Left lobe of liver (tissue), 2 donors: ENCODE measurements around the gene HLA-DRB1. TPM values are rescaled to one million over a fixed set of nuclear protein-coding genes. Genes with fewer than 3 reads are reported as not detected.
"Not testable (repeated sequence)": the region's sequence is repeated elsewhere in the genome, so short reads cannot be mapped to it uniquely, and the experiment has no call there.

Source experiments
- ATAC-seq: fragments of 200-7000 bp; cut with Tn5 transposase; one replicate; pipeline ENCODE4 v1.9.1; 2020; ENCODE audit warnings: mild to moderate bottlenecking, moderate library complexity
- DNase-seq: peaks from one replicate; pipeline ENCODE4 v3.0.0-alpha.2; 2020; ENCODE audit warnings: low spot score
- total RNA-seq: library from RNA; stranded (reverse); gene quantifications from one replicate; pipeline ENCODE4 v1.2.1, GENCODE V29; 2021
- donor health status: DM: no; HTN: no; CAD: no; lungs with moderate emphysema.
- donor health status: DM: no; HTN: yes; CAD: no.

Gene HLA-DRB1
- total RNA-seq, result 15.3 TPM

DNA sequence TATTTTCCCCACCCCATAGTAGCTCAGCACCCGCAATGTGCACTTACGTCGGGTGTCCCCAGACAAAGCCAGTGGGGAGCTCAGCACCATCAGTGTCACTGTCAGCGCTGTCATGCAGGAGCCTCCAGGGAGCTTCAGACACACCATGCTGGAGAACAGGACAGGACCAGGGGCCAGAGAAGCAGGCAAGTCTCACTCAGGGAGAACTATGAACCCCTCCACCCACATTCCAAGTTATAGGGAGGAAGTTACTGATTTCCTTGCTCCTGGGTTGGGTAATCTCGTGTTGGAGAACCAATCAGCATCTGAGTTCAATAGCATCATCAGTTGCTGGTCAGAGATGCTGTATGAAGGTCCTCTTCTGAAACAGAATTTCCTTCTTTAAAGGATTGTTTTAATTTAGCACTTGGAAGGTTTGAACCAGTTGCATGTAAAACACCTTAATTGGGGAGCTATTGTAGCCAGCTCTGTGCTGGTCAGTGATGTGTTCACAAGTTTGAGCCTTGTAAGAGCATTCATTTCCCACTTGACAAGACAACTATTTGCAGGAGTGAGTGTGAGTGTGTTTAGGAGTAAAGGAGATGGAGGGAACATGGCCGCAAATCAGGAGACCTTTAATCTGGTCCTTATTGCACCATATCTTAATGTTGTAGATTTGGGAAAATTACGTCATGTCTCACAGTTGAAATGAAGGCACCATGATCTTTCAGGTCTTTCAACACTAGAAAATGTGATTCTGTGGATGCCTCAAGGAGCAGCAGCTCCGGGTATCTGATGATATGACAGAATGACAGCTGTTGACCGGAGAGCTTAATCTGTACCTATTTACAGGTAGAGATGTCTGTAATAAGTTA is at the start of gene HLA-DRB1:
HLA-DRB1 (minus strand) TSS at position 253 of the 854 bp plus-strand sequence; CDS start at position 147, 106 bp downstream.
- DNase-seq (no peak), ATAC-seq (peak; percentile 98)

DNA sequence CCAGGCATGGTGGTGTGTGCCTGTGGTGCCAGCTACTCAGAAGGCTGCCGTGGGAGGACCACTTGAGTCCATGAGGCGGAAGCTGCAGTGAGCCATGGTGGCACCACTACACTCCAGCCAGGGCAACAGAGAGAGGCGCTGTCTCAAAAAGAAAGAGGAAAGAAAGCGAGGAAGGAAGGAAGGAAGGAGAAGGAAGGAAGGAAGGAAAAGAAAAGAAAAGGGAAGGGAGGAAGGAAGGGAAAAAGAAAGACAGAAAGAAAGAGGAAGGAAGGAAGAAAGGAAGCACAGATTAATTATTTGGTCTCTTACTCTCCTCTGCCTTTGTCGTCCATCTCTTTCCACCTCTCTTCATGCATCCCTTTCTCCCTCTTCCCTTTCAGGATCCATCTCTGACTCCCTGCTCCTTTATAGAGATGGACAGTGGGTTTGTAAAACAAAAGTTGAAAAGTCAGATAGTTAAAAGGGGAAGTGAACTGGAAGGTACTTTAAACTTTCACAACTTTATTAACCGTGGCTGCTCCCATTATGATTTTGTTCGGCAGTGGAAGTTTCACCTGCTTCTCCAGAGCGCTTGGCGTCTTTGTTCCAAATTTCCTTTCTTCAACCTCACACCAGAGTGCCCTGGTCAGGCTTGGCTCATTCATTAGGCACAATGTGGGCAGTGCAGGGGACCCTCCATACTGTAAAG is 49.0 kb upstream of the HLA-DRB1 start:
- ATAC-seq, result no peak
- DNase-seq, result no peak

DNA sequence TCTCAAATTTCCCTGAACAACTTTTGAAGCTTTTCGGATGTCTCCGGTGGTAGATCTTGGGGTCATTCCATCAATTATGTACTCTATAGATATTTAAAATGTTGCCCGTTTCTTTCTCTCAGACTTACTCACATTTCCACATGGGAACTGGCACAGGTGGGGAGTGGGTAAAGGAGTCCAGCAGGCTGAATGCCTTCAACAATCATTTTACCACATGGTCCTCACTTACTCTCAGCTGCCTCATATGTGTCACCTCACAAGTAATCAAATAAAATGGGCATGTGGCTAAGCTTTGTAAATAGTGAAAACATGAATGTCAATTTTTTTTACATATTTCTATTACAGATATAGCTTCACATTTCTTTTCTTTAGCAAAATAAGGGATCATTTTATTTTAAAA is 48.2 kb upstream of the HLA-DRB1 start:
- ATAC-seq, result no peak
- no peak for DNase-seq

DNA sequence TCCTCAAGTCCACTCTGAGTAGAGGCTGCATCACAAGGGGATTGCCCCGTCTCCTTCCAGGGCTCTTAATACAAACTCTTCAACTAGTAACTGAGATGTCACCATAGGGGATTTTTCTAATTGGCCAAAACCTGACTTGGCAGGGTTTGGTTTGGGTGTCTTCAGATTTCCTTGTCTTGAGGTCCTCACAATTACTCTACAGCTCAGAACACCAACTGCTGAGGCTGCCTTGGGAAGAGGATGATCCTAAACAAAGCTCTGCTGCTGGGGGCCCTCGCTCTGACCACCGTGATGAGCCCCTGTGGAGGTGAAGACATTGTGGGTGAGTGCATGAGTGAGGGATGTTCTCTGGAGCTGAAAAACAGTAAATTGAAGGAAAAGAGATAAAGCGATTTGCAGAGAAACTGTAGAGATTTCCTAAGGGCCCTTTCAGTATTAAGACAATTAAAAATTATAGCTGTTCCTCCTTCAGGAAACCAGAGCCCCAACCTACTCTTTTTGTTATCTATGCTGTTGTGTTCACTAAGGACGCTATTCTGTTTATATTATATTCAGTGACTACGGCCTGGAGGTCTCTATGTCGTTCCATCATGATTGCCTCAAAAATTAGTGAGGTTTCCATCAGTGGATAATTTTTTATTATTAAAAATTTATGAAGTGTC is 47.7 kb upstream of the HLA-DRB1 start, which contains the start of gene HLA-DQA1:
HLA-DQA1 (plus strand) TSS at position 188 of the 662 bp plus-strand sequence; CDS start at position 241, 53 bp downstream.
- DNase-seq, result no peak
- ATAC-seq, result no peak

DNA sequence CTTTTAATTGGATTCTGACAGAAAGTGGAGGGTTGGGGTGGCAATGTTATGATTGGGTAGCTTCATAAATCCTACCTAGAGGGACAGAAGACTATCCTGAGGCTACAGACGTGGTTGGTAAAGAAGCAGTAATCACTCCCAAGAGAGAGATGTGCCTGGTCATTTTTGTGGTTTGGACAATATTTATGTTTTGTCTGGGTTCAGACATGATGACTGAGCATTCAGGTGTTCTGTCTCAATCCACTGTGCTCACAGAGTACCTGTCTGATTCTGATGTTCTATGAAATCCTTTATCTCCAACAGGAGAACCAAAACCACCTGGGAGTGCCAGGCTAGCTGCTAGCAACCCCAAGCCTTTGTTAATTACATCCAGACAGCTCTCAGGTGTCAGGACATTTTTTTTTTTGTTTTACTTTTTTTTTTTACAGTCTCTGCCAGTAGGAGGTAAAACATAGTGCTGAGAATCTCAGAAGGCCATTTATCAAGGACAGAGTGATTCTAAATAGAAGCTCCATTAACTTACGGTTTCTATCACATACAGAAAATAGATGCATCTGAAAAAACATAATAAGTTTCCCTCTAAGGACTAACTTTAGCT is 46.0 kb upstream of the HLA-DRB1 start:
- DNase-seq (no peak), ATAC-seq (no peak)

DNA sequence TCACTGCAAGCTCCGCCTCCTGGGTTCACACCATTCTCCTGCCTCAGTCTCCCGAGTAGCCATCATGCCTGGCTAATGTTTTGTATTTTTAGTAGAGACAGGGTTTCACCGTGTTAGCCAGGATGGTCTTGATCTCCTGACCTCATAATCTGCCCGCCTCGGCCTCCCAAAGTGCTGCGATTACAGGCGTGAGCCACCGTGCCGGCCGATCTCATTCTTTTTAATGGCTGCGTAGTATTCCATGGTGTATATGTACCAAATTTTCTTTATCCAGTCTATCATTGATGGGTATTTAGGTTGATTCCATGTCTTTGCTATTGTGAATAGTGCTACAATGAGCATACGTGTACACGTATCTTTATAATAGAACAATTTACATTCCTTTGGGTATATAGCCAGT is 40.1 kb upstream of the HLA-DRB1 start:
- not testable (repeated sequence) for ATAC-seq, DNase-seq

DNA sequence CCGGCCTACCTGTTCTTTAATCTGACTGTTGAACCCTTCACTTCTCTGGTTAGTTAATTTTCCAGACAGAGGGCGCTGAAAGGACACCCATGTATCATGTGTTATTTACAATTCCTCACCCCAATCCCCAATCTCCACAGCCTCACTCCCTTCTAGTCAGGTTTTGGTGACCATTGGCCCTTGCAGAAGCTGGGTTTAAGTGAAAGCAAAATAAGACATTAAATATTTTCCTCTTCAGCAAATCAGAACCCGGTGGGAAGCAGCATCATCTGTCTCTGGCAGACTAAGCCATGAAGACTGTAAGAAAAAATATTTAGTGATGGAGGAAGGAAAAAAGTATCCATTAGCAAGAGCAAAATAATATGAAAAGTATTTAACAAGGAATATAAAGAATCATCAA is 38.2 kb upstream of the HLA-DRB1 start:
- ATAC-seq (no peak), DNase-seq (no peak)

DNA sequence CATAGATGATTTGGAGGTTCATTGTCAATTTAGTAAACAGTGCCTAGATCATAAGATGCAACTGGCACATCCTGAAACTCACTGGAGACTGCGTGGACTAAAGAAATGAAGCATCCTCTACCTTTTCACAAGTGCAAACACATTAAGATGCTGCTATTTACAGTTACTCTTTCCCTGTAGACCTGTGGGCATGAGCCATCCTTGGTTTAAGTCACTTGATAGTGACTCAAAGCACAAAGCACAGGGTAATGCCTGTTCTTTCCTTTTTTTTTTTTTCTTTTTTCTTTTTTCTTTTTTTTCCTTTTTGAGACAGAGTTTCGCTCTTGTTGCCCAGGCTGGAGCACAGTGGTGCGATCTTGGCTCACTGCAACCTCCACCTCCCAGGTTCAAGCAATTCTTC is 37.6 kb upstream of the HLA-DRB1 start:
- ATAC-seq (no peak), DNase-seq (no peak)

DNA sequence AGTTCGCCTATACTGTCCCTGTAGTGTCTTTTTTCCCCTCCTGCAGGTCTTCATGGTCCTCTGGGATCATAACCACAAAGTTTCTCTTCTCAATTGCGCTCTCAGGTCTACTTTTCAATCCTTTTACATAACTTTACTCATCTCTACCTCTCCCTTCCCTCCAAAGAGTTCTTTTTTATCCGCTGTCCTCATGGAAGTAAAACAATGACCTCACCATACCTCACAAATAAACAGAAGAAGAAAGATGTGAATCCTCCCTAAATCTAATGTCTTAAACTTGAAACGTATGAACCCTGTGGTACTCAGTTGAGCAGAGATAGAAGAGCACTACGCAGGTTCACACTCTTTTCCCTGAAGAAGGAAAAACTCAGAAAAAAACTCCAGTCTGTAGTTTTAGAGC is 35.5 kb upstream of the HLA-DRB1 start:
- ATAC-seq (no peak), DNase-seq (no peak)

DNA sequence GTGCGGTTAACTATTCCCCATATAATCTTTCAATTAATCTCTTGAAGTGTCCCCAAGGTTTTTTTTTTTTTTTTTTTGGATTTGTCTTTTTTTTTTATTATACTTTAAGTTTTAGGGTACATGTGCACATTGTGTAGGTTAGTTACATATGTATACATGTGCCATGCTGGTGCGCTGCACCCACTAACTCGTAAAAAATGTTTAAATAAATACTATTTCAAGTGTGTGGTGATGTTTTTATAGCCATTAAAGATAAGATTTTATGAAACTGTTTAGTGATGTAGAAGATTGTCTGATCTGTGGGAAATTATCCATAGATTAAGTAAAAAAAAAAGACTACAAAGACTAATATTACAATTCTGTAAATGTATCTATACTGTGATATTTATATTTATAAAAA is 34.9 kb upstream of the HLA-DRB1 start:
- ATAC-seq (no peak), DNase-seq (no peak)

DNA sequence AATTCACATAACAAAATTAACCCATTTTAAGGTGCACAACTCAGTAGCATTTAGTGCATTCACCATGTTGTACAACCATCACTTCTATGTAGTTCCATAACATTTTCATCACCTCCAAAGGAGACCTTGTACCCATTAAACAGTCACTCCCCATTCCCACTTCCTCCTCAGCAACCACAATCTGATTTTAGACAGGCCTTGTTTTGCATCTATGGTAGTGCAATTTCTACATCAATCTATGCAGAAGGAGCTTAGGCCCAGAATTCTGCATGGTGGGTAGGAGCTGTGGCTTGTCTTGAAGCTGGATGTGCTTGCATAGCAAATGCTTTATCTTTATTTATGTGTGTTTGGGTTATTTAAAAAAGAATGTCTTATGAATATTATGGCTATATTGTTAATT is 34.0 kb upstream of the HLA-DRB1 start:
- no peak for ATAC-seq
- DNase-seq, result no peak

DNA sequence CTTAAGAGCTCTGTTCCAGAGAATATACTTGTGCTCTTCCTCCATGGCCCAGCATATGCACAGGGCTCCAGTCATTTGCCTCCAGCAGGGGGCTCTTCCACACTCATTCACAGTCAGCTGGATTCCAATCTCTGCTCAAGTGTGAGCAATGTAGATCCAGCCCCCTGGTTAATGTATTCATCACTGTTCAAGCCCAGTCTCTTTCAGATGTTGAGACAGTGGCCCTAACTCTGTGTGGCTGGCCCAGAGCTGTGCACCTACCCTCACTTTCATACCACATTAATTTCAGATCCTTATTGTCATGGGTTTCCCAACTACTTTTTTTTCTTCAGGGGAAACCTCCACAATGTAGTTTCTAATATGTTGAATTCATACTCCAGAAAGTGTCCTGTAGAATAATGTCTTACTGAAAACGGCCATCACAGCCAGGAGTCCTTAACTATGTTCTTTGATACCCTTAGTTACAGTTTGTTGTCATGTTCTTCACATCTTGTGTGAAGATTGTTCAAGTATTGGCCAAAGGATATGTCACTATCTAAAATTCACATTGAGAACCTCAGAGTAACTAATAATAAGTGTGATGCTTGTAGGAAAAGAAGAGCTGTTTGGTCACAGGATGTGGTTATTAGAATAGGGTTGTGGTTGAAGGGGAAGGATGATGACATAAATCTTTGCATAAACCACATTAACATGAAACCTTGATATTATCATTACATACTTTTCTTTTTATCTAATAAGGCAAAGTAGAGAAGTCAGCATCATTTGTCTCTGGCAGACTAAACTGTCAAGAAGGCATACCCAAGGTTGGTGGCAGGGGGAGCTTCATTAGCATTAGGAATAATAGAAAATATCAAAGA is 33.1 kb upstream of the HLA-DRB1 start:
- ATAC-seq, result no peak
- no peak for DNase-seq

DNA sequence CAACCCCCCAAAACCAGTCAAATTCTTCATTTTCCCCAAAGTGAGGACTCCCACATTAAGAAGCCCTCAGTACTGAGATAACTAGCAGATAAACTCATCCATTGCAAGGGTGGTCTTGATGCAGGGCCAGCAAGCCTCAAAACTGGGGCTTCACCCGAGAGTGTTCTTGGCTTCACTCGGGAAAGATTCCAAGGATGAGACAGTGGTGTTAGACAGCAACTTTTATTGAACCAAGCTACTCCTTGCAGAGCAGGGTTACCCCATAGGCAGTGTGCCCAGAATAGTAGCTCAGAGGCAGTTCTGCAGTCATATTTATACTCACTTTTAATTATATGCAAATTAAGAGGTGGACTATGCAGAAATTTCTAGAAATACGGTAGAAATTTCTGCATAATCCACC is 31.7 kb upstream of the HLA-DRB1 start:
- DNase-seq (no peak), ATAC-seq (no peak)

DNA sequence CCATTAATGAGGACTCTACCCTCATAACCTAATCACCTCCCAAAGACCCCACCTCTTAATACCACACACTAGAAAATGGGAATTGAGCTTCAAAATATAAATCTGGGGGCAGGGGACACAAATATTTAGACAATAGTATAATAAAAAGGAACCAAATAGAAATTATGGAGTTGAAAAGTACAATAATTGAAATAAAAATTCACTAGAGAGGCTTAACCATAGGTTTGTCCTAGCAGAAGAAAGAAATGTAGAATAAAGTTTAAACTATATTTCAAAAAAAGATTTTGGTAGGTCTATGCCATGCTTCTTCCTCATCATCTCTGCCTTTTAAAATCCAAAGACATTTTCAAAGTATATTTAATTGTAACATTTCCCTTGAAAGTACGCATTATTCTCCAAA is 28.1 kb upstream of the HLA-DRB1 start:
- ATAC-seq, result no peak

DNA sequence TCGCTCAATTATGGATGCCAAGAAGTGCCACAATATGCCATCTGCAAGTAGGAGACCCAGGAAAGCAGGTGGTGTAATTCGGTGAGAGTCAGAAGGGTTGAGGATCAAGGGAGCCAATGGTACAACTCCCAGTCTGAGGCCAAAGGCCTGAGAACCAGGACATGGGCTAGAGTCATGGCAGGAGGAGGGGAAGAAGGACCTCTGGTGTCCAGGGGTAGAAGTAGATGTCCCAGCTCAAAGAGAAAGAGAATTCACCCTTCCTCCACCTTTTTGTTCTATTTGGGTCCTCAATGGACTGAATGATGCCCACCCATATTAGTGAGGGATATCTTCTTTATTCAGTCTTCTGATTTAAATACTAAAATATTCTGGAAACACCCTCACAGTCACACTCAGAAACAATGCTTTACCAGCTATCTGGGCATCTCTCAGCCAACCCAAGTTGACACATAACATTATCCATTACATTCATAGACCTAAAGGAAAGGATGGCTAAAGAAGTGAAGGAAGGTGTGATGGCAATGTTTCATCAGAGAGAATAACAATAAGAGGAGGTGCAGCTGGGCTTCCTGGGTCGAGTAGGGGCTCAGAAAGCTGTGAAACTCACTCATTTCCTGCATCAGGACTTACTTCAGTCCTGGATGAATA is 26.4 kb upstream of the HLA-DRB1 start:
- ATAC-seq (no peak), DNase-seq (no peak)

More for the DNA sequence above, 28.1 kb upstream of the HLA-DRB1 start:
- DNase-seq, result no peak

DNA sequence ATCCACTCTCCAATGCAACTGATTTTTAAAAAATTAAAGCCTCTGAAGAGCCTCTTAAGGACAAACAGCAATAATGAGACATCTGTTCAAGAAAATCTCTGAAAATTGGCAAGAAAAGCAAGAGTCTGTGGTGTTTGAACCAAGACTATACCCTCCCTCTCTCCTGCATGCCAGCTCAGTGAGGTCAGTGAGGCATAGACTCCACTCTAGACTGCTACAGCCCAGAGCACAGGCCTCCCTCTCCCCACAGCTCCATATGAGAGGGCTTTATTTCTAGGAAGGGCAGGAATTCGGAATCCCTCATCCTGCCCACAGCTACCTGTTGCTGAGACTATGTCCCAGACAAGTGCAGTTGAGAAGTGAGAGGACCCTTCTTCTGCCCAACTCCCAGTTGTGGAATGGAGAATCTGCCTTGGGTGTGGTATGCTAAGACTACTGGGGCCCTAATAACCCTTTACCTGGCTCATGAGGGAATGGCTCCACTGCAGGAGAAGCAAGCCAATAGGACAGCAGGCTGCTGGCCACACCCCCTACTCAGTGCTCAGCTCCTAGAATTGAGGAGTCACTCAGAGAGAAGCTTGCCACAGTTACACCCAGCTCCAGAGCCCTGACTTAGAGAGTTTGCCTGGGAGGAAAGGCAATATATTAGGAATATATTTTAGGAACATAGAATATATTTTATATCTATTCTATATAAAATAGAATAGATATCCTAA is 24.9 kb upstream of the HLA-DRB1 start:
- ATAC-seq, result no peak

DNA sequence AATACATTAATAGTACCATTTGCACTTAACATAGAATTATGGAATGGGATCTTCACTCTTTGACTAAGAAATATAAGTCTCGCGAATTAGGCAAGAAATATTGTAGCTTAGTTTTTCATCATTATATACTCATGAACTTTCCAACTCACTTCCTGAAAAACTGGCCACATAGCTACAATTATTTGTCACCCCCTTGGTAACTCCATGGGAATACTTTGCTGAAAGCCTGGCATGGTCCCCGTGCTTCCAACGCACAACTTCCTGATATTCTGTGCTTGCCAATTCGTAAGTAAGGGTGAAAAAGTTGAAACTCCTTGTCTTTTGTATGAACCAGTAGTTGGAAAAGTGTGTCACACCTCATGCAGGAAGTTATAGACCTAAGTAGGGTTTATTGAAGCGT is 23.8 kb upstream of the HLA-DRB1 start:
- no peak for ATAC-seq
- DNase-seq, result no peak

More for the DNA sequence above, 24.9 kb upstream of the HLA-DRB1 start:
- no peak for DNase-seq

DNA sequence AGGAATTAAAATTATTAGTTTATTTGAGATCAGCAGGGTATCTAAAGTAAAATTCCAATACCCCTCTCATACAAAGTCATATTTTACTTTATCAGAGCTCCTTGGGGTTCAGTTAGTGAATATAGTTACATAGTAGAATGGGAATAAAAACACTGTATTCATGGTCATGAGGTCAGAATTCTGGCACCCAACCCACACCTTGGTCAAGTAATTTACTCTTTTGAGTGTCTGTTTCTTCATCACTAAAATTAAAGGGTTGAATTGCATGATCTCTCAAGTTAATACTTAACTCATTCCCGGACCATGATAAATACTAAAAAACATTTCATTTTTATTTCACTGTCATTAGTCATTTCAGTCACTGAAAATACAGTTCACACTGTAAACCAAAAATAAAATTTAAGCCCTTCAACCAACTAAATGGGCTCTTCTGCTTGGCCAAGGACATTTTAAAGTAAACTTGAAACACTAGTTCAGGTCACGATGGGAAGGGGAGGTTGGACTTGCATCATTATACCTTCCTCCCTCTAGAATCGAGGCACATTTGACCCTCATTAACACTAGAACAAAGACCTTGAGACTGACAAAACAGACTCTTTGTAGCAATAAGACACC is 21.1 kb upstream of the HLA-DRB1 start:
- DNase-seq (no peak), ATAC-seq (no peak)
